ENCODE results near the gene CD69. TPM values are rescaled to one million over a fixed set of nuclear protein-coding genes. Genes with fewer than 3 reads are reported as not detected.
A peak's percentile ranks its signal among the peaks of the same experiment; 100 is the strongest.
"Not testable (repeated sequence)": the region's sequence is repeated elsewhere in the genome, so short reads cannot be mapped to it uniquely, and the experiment has no call there.

Gene CD69
- polyA plus RNA-seq, 4 donors = 1.2 to 3.7 (median 1.6) TPM

DNA sequence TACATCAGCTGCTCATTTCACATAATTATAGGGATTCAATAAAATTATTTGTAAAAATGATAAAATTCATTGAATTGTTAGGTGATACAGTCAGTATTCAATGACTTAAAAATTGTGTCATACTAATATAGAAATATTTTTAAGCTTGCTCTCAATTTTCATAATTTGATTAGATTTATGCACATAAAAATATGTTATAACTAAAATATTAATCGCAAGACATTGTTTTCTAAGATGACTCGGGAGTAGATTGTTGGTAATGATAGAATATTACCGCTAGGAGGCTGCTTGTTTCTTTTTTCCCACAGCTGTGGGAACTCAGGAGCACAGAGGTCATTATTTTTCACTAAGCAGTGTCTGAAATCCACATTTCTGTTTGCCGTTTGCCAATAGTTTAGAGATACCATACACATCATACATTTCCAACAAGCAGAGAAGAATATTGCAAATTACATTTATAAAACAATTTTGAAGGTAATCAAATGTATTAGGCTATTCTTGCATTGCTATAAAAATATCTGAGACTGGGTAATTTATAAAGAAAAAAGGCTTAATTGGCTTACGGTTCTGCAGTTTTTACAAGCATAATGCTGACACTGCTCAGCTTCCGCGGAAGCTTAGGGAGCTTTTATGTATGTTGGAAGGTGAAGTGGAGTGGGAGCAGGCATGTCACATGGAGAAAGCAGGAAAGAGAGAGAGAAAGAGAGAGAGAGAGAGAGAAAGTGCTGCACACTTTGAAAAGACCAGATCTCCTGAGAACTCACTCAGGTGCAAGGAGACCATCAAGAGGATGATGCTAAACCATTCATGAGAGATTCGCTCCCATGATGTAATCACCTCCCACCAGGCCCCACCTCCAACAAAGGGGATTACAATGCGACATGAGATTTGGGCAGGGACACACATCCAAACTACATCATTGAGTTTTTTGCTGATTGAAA lies 9.2 kb downstream of the CD69 start:
- DNase-seq (ENCODE audit: low read depth in 4 of 4, low spot score in 2 of 4) = no peak

DNA sequence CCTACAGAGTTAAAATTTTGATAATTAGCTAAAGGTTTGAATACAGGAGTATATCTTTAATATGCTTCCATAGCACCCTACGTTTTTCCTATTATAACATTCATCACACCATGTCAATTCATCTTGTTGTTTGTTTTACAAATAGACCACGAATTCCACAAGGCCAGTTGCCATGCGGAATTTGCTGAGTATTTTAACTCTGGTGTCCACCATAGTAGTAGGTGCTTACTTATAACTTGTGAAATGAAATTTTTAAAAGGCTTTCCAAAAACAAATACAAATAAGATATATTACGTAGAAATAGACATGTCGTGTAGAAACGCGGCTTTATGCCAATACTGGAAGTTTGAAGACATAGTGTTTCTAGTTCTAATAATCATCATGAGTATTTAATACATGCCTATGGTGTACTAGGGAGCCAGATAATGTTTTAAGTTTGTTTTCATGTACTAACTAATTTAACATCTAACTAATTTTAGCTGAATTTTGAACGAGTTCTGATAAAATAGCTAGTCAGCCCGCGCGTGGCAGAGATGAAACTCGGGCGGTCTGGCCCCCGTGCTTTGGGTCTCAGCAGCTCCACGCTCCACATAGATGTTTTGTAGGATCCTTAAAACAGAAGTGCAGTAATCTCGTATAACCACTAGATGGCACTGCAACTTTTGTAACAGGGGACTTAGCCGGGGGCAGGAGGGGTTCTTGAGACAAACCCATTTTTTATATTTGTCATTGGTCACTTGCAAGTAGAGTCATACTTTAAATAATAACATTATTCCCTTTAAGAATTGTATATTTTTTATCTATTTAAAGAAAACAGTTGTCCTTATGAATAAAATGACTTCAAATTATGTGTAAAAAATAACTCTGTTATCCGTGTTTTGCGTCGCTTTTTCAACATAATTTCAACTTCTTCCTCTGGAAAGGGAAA lies 10.2 kb downstream of the CD69 start:
- peak in 1 of 4 donors; percentile 50 for DNase-seq (ENCODE audit: low read depth in 4 of 4, low spot score in 2 of 4)

- no peak for DNase-seq (ENCODE audit: low read depth in 4 of 4, low spot score in 2 of 4)
Observed at GRCh38 chr12:9749640-9750039, 11.1 kb downstream of the CD69 start.

GRCh38 chr12:9745199-9745598 lies 15.5 kb downstream of the CD69 start:
- no peak for DNase-seq (ENCODE audit: low read depth in 4 of 4, low spot score in 2 of 4)

- no peak for DNase-seq (ENCODE audit: low read depth in 4 of 4, low spot score in 2 of 4)
Observed at GRCh38 chr12:9742661-9743060, 18.0 kb downstream of the CD69 start.

DNA sequence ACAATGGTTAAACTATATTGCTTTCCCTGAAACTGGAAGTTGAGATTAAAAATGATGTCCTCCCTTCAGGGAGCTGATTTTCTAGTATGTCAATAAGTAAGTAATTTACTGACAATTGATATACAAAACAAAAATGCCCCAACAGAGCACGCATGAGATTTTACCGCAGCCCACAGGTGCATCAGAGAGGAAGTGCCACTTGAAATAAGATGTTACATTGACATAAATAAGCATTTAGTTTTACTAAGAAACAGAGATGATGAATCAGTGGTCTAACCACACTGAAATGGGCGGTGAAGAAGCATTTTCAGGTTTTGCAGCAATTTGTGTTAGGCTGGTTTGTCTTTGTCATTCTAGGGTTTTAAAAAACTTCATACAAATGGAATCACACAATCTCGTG lies 19.0 kb downstream of the CD69 start:
- no peak for DNase-seq (ENCODE audit: low read depth in 4 of 4, low spot score in 2 of 4)

DNA sequence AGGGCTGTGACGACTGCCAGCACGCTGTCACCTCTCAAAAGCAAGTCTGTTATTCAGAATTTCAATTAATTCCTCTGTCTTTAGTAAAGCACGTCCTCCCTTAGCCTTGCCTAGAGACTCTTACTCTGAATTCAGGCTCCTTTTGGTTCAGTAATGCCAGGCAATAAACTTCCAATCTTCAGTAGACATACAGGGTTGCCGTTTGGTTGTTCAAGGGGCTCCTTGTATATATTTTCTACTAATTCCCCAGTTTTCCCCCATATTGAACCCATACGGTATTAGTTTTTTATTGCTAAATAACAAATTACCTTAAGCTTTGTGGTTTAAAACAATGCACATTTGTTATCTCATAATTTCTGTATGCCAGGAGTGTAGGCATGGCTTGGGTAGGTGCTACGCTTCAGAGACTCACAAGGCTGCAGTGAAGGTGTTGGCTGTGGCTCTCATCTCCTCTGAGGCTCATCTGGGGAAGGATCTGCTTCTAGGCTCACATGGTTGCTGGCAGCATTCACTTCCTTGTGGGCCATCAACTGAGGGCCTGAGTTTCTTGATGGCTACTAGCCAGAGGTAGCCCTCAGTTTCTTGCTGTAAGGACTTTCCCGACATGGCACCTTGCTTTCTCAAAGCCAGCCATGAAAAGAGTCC lies 20.5 kb downstream of the CD69 start:
- no peak for DNase-seq (ENCODE audit: low read depth in 4 of 4, low spot score in 2 of 4)

GRCh38 chr12:9739404-9740105 lies 21.1 kb downstream of the CD69 start:
- DNase-seq (ENCODE audit: low read depth in 4 of 4, low spot score in 2 of 4) = not testable (repeated sequence)

DNA sequence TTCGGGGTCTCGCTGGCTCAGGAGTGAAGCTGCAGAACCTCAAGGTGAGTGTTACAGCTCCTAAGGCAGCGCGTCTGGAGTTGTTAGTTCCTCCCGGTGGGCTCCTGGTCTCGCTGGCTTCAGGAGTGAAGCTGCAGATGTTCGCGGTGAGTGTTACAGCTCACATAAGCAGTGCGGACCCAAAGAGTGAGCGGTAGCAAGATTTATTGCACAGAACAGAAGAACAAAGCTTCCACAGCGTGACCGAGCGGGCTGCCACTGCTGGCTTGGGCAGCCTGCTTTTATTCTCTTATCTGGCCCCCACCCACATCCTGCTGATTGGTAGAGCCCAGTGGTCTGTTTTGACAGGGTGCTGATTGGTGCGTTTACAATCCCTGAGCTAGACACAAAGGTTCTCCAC lies 21.8 kb downstream of the CD69 start:
- DNase-seq (ENCODE audit: low read depth in 4 of 4, low spot score in 2 of 4) = not testable (repeated sequence)

GRCh38 chr12:9736936-9737705 lies 23.6 kb downstream of the CD69 start:
- DNase-seq (ENCODE audit: low read depth in 4 of 4, low spot score in 2 of 4) = no peak

DNA sequence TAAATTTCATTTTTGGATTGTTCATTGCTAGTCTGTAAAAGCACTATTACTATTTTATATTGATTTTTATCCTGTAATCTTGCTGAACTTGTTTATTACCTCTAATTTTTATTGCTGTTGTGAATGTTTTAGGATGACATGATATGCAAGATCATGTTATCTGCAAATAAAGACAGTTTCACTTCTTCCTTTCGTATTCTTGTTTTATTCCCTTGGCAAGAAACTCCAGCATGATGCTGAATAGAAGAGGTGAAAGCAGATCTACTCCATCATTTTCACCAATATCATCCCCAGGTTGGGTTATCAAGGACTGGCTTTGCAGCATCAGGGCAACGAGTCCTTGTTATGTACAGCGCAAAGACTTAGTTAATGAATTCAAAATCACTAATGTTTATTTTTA lies 25.1 kb downstream of the CD69 start:
- no peak for DNase-seq (ENCODE audit: low read depth in 4 of 4, low spot score in 2 of 4)

GRCh38 chr12:9732921-9733461 lies 27.7 kb downstream of the CD69 start, which contains the start of gene CLECL1:
CLECL1 (minus strand) TSS chr12:9733097.
- DNase-seq (ENCODE audit: low read depth in 4 of 4, low spot score in 2 of 4) = no peak

DNA sequence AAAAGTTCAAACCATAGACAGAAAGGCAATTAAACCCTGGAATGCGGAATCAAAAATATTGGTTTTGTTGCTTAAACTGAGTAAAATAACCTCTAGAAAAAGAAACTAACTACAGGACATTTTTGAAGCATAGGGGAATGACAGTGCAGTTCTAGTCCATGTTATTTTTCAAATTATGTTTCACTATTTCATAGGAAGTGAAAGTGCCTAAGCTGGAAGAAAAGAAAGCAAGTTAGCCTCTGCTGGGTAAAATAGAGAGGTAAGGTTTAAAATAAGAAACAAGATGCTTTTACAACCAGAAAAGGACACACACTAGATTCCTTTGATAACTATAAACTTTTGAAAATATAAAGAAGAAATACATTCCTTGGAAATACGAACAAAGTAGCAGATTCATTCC lies 28.9 kb downstream of the CD69 start:
- no peak for DNase-seq (ENCODE audit: low read depth in 4 of 4, low spot score in 2 of 4)

DNA sequence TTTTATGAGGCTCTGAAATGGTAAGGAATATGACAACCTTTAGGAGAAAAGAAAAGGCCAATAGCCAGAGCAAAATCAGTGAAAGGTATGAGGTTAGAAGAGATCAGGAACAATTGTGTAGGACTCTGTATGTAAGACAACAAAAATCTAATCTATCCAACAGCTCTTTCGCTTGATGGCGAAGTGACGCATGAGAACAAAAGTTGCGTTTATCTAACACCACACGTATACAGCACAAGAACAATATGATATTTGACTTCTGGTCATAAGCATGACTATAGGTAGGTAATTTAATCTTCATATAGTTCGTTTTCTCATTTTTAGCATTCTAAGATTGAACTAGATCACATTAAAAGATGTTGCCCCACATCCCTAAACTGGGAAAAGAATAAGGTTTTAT lies 29.3 kb downstream of the CD69 start:
- DNase-seq (ENCODE audit: low read depth in 4 of 4, low spot score in 2 of 4) = no peak

GRCh38 chr12:9730591-9730990 lies 30.1 kb downstream of the CD69 start:
- DNase-seq (ENCODE audit: low read depth in 4 of 4, low spot score in 2 of 4) = no peak

- DNase-seq (ENCODE audit: low read depth in 4 of 4, low spot score in 2 of 4) = no peak
Observed at GRCh38 chr12:9730011-9730410, 30.7 kb downstream of the CD69 start.

DNA sequence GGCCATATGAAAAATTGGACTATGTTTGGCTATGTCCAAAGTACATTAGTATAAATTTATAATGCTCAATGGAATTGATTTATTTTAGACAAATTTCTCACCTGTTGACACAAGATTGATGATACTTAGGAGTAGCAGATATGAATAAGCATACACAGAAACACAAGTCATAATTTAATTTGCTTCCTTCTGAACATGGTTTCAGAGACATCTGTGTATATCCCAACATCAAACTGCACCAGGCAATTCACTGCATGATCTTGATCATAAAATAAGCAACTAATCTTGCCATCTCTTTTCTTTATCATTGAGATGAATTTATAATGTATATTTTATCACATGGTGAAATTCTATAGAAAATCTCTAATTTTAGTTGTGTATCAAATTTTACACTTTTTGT lies 31.6 kb downstream of the CD69 start:
- DNase-seq (ENCODE audit: low read depth in 4 of 4, low spot score in 2 of 4) = no peak

DNA sequence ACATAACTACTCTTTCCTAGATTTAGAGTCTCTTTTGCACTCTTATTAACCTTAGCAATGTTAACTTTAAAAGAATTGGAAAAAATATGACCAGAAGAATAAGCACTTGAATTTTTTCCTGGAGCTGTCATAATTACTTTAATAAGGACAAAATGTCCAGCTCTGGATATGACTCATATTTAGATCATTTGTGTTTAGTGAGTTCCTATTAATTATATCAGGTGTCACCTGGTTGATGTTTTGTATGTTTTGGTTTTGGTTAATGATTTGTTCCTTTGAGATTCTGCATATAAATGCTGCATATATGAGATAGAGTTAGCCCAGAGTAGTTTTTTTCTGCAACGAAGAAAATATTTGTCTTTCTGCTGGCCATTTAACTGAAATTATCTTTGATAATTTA lies 32.9 kb downstream of the CD69 start:
- no peak for DNase-seq (ENCODE audit: low read depth in 4 of 4, low spot score in 2 of 4)

- DNase-seq (ENCODE audit: low read depth in 4 of 4, low spot score in 2 of 4) = no peak
Observed at GRCh38 chr12:9725213-9725870, 35.4 kb downstream of the CD69 start.

Measured in left renal cortex interstitium (tissue), 4 donors.